ENCODE results near the gene SMIM41.

The SMIM41 gene

DNA sequence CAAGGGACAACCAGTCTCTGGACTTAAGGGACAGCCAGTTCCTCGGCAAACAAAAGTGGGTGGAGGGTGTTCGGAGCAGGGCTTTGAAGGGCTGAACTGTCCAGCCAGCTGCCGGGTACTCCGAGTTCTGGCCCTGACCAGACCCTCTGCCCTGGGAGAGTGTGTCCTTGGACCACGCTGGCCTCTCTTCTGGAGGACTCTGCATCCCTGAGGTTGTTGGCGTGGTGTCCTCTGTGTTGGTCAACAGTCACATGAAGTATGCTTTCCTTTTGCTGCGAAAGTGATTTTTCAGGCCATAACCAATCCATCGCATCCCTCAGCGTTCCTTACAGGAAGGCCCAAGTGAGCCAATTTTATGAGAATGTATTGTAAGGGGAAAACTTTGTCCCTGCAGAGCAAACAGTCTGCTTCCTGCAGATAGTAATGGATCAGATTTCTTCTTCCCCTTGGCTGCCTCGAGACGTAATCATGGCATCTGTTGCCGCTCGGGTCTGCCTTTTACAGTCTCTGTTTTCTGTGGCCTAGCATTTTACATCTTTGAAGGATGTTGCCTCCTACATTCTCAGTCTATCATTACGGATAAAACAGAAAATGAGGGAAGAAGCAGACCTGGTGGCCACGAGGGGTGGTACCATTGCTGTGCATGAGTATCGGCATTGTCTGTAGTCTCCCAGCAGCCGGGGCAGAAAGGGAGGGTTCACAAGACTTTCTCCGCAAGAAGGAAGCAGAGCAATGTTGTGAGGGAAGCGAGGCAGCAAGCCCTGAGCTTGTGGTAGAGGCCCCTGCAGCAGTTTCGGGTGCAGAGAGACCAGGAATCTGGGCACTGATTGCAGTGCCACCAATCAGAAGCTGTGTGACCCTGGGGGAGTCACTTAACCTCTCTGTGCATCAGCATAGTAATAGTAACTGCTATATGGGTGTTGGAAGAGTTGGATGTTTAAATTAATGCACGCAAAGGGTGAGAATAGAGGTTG lies 47.4 kb downstream of the SMIM41 start:
- Histone ChIP-seq H3K9me3 (ENCODE audit: control insufficient read depth, insufficient read depth, low read length) (no peaks in the 10 kb centered on the region), H3K9ac (ENCODE audit: low read depth, low read length) (no peak overlapping the region), H3K4me1 (ENCODE audit: insufficient read depth, low read length) (peaks cover 51% of the 10 kb centered on the region), H3K36me3 (ENCODE audit: insufficient read depth, low read length) (no peaks in the 10 kb centered on the region)

DNA sequence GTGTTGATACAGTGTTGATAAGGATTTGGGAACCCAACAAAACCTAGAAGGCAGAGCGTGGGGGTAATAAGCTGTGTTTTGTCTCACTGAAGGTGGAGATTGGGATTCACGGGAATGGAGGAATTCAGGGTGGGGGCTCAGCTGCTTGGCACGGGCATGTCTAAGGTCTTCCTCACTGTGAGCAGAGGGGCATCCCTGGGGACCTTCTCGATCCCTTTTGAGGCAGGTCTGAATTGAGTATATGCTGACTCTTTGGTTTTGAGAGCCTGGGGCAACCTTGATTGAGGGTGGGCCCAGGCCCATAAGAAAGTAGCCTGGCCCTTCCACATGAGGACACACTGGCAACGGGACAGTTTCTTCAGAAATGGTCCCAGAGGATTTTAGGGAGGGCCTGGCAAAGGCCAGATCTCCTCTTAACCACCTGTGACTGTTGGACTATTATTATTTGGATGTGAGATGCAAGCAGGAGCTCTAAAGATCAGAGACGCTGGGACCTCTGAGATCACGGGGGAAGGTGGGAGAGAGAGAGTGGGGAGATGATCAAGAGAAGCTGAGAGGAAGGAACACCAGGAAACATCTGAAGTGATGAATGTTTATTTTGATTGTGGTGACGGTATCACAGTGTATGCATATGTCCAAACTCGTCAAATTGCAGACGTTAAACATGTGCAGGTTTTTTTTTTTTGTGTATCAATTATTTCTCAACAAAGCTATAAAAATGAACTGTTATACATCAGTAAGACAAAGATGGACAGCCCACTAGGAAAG lies 48.4 kb downstream of the SMIM41 start:
- Histone ChIP-seq H3K4me1 (ENCODE audit: insufficient read depth, low read length) (peaks cover 46% of the 10 kb centered on the region), H3K9ac (ENCODE audit: low read depth, low read length) (no peak overlapping the region), H3K36me3 (ENCODE audit: insufficient read depth, low read length) (no peaks in the 10 kb centered on the region), H3K9me3 (ENCODE audit: control insufficient read depth, insufficient read depth, low read length) (no peaks in the 10 kb centered on the region)

DNA sequence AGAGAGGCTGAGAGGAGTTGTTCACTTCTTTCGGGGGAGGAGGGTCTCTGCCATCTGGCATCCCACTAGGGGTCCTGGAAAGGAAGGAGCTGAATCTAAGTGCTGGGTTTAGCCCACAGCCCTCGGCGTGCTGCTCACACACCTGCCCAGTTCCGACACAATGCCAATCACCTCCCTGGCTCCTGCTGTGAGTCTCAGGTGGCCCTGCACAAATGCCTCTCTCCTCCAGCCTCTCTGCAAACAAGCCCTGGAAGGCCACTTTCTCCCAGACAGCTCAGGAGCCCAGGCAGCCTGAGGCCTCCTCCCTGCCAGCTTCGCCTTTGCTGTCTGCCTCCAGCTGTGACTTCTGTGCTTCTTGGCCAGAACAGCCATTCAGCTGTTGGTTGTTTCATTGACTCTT lies 51.2 kb downstream of the SMIM41 start:
- Histone ChIP-seq H3K9ac (ENCODE audit: low read depth, low read length) (no peak overlapping the region), H3K9me3 (ENCODE audit: control insufficient read depth, insufficient read depth, low read length) (no peaks in the 10 kb centered on the region), H3K4me1 (ENCODE audit: insufficient read depth, low read length) (peaks cover 27% of the 10 kb centered on the region), H3K36me3 (ENCODE audit: insufficient read depth, low read length) (no peaks in the 10 kb centered on the region)

DNA sequence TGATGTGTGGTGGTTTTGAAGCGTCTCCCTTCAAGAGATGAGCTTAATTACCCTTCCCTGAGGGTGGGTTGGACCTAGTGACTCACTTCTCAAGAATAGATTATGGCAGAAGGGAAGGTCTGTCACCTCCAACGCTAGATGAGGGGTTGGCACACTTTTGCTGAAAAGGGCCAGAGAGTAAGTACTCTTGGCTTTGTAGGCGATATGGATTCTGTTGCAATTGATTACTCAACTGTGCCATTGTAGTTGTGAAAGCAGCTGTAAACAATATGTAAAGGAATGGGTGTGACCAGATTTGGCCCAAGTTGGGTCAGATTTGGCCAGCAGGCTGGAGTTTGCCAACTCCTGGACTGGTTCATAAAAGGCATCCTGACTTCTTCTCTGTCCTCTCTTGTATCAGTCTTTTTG lies 53.3 kb downstream of the SMIM41 start:
- no peak overlapping the region for H3K9ac ChIP-seq (ENCODE audit: low read depth, low read length)
- H3K36me3 ChIP-seq (ENCODE audit: insufficient read depth, low read length): no peaks in the 10 kb centered on the region
- no peaks in the 10 kb centered on the region for H3K9me3 ChIP-seq (ENCODE audit: control insufficient read depth, insufficient read depth, low read length)
- H3K4me1 ChIP-seq (ENCODE audit: insufficient read depth, low read length): peaks cover 7% of the 10 kb centered on the region; the same call in 1 of the 2 replicates

DNA sequence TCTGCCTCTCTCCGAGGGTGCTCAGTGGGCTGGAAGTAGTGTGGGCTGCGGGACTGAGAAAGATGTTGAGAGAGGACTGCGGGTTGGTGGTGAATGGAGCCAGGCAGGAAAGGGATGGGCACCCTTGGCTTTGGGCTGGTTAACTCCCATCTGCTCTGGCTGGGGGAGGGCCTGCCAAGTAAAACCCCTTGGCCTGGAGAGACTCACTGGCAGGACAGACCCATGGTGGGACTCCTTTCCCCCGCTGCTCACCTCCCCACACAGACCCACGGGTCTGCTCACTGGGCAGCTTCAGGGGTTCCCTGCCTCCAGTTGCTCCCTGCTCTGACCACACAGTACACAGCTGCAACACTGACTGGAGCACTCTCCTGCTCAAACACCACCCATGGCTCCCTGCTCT lies 58.2 kb downstream of the SMIM41 start:
- H3K9me3 ChIP-seq (ENCODE audit: control insufficient read depth, insufficient read depth, low read length): no peaks in the 10 kb centered on the region
- H3K9ac ChIP-seq (ENCODE audit: low read depth, low read length): no peak overlapping the region
- no peaks in the 10 kb centered on the region for H3K36me3 ChIP-seq (ENCODE audit: insufficient read depth, low read length)
- peaks cover 13% of the 10 kb centered on the region for H3K4me1 ChIP-seq (ENCODE audit: insufficient read depth, low read length)

DNA sequence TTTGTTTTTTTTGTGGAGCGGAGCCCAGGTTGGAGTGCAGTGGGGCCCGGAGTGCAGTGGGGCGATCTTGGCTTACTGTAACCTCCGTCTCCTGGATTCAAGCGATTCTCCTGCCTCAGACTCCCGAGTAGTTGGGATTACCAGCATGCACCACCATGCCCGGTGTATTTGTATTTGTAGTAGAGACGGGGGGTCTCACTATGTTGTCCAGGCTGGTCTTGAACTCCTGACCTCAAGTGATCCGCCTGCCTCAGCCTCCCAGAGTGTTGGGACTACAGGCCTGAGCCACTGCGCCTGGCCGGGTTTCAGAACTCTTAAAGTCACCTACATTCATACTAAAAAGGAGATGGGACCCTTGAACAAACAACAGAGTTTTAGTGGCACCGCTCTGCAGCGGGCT lies 59.6 kb downstream of the SMIM41 start:
- Histone ChIP-seq H3K4me1 (ENCODE audit: insufficient read depth, low read length) (peaks cover 16% of the 10 kb centered on the region), H3K9me3 (ENCODE audit: control insufficient read depth, insufficient read depth, low read length) (no peaks in the 10 kb centered on the region), H3K36me3 (ENCODE audit: insufficient read depth, low read length) (no peaks in the 10 kb centered on the region), H3K9ac (ENCODE audit: low read depth, low read length) (no peak overlapping the region)

DNA sequence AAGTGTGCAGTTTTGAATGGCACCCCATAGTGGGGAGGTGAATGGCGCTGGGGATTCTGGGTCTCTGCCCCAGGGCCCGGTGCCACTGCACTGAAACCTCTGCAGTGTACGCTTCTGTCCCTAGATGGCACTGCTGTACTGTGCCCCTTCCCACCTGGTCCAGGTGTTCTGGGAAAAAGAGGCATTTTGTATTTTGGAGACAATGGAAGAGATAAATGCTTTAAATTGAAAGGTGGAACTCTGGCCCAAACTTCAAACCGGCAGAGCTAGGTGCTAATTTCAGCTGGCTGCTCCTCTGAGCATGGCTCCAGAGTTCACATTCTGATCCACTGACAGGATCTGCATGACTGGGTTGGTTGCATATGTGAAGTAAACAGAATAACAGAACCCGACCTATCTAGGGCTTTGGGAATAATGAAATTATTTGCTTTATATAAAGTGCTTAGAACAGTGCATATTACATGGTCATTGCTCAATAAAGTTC lies 60.1 kb downstream of the SMIM41 start:
- H3K36me3 ChIP-seq (ENCODE audit: insufficient read depth, low read length): no peaks in the 10 kb centered on the region
- no peak overlapping the region for H3K9ac ChIP-seq (ENCODE audit: low read depth, low read length)
- H3K4me1 ChIP-seq (ENCODE audit: insufficient read depth, low read length): peaks cover 16% of the 10 kb centered on the region
- no peaks in the 10 kb centered on the region for H3K9me3 ChIP-seq (ENCODE audit: control insufficient read depth, insufficient read depth, low read length)

DNA sequence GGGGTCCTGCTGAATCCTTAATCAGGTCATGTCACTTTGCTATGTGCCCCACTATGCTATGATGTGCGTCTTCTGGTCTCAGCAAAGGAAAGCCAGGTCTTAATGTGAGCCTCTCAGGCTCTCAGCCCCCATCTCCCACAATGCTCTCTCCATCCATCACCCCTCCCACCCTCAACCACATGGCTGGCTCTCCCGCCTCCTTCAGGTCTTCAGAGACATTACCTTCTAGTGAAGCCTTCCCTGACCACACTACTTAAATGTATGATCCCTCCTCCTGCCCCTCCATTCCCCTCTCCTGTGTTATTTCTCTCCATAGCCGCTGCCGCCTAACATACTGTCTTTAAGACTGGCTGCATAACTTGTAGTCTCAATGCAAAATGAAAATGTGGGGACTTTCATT lies 61.8 kb downstream of the SMIM41 start:
- Histone ChIP-seq H3K9me3 (ENCODE audit: control insufficient read depth, insufficient read depth, low read length) (no peaks in the 10 kb centered on the region), H3K9ac (ENCODE audit: low read depth, low read length) (no peak overlapping the region), H3K4me1 (ENCODE audit: insufficient read depth, low read length) (peaks cover 29% of the 10 kb centered on the region), H3K36me3 (ENCODE audit: insufficient read depth, low read length) (no peaks in the 10 kb centered on the region)

DNA sequence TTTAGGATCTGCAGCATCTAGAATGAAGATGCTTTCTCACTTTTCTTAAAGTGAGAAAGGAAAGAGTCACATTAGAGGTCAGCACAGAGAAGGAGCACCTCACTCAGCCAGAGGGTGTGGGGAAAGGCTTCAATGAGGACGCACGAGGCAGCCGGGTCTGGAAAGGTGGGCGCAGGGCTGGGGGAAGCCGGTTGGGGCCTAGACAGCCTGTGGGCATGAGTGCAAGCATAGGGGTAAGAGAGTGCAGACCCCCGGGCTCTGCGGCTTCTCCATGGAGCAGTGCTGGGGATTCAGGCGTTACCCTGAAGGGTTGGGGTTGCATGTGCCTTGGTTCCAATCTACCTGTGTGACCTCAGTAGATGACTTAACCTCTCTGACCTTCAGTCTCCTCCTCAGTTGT lies 62.4 kb downstream of the SMIM41 start:
- Histone ChIP-seq H3K4me1 (ENCODE audit: insufficient read depth, low read length) (peaks cover 30% of the 10 kb centered on the region), H3K9ac (ENCODE audit: low read depth, low read length) (no peak overlapping the region), H3K9me3 (ENCODE audit: control insufficient read depth, insufficient read depth, low read length) (no peaks in the 10 kb centered on the region), H3K36me3 (ENCODE audit: insufficient read depth, low read length) (no peaks in the 10 kb centered on the region)

DNA sequence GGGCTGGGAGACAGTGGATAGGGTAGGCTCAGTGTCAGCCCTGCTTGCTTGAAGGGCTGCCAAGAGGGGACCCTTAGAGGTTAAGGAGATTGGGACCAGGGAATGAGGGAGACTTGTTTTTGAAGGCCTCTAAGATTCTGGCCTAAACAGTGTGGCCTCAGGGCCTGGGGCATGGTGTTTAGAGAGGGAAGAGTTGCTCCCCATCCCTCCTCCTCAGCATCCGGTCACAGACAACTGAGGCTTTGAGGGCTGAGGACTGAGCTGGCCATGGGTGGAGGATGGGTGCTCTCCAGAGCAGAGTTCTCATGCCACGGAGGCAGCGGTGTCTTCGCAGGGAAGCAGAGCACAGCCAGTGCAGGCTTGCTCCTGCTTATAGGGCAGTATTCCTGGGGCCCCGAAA lies 62.9 kb downstream of the SMIM41 start:
- no peaks in the 10 kb centered on the region for H3K9me3 ChIP-seq (ENCODE audit: control insufficient read depth, insufficient read depth, low read length)
- no peak overlapping the region for H3K9ac ChIP-seq (ENCODE audit: low read depth, low read length)
- peaks cover 34% of the 10 kb centered on the region for H3K4me1 ChIP-seq (ENCODE audit: insufficient read depth, low read length)
- no peaks in the 10 kb centered on the region for H3K36me3 ChIP-seq (ENCODE audit: insufficient read depth, low read length)

DNA sequence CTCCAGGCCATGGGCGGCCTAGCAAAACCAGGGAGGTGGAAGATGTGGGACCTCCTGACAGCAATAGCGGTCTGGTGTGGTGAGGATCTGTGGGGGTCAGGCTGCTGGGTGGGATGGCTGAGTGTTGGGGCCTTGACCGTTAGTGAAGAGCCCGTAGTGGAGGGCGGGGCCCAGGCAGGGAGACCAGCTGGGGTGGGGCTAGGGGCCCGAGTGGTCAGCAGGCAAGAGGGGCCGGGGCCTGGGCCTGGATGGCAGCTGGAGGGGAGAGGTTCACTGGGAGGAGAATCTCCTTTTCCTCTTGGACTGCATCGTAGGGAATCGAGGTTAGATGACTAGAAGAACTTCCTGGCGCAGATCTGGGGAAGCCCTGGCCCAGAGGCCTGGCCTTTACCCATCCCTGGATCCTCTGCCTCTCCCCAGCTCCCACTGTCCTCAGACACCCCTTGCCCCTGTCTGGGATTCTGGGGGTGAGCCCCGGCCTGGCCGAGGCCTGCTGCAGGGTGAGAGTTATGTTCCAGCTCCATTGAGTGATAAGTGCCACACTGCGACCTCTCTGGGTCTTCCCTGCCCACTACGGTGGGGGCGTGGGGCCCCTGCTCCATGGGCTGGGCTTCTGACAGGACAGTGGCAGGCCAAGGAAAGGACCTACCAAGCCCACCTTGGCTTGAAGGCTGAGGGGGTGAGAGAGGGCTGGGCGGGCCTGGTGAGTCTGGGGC lies 65.2 kb downstream of the SMIM41 start:
- no peaks in the 10 kb centered on the region for H3K9me3 ChIP-seq (ENCODE audit: control insufficient read depth, insufficient read depth, low read length)
- peaks cover 54% of the 10 kb centered on the region for H3K4me1 ChIP-seq (ENCODE audit: insufficient read depth, low read length)
- no peaks in the 10 kb centered on the region for H3K36me3 ChIP-seq (ENCODE audit: insufficient read depth, low read length)
- no peak overlapping the region for H3K9ac ChIP-seq (ENCODE audit: low read depth, low read length)

DNA sequence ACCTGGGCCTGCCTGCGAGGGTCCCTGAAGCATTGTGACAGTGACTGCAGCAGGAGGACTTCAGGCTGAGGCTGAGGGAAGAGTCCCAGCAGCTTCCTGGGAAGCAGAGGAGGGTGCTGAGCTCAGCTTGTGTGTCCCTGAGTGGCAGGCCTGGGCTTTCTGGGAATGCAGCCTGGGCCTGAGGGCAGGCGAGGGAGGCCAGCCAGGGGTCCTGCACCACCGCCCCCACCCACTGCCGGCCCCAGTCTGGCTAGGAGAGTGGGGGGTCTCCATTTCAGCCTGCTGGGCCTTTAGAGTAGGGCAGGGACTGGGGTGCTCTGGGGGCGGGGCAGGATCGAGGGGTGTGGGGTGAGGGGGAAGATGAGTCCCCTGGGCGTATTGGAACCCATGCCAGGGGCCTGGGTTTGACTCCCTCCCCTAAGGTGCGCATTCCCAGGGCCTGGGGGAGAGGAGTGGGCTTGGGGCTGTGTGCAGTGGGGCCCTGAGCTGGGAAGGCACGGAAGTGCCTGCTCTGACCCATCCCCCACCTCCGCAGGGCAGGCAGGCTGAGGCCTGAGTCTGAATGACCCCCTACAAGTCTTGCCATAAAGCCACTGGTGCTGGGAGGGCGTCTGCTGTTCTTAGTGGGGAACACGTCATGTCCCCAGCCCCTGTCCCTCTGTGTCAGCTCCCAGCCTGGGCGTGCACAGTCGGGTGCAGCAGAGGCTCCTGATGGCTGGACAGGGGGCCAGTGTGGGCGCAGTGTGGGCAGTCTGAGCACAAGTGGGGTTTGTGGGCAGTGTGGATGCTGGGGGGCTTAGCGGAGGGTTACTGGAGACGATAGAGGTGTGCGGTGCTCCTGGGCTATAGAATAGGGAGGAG lies 66.0 kb downstream of the SMIM41 start:
- no peaks in the 10 kb centered on the region for H3K9me3 ChIP-seq (ENCODE audit: control insufficient read depth, insufficient read depth, low read length)
- no peaks in the 10 kb centered on the region for H3K36me3 ChIP-seq (ENCODE audit: insufficient read depth, low read length)
- no peak overlapping the region for H3K9ac ChIP-seq (ENCODE audit: low read depth, low read length)
- H3K4me1 ChIP-seq (ENCODE audit: insufficient read depth, low read length): peaks cover 55% of the 10 kb centered on the region

DNA sequence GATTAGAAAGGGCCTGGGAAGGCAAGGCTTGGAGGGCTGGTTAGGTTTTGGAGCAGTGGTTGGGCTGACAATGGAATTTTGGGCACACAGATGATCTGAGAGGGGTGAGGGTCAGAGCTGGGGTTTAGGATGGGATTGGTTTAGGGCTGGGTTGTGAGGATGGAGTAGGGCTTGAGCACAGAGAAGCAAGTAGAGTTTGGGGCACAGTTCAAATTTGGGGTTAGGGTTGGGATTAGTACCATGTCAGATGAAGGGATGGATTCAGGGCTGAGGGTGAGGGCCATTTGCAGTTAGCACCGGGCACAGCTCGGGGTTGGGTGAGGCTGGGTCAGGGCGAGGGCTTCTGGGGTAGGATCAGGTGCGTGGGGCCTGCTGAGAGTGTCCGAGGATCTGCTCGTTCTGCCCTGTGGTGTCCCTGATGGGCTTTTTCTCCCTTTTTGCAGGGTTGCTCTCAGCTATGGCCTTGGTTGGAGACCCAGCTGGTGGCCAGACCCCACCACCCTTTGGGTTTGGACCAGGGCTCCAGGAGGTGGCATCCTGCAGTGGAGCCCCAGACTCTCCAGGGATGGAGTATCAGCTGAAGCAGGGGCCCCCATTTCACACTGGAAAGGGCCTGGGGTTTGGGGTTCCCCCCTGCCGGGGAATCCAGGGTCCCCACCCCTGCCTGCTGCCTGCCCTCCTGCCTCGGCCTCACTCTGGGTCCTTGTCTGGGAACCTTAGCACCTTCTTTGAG lies 66.8 kb downstream of the SMIM41 start:
- Histone ChIP-seq H3K36me3 (ENCODE audit: insufficient read depth, low read length) (no peaks in the 10 kb centered on the region), H3K4me1 (ENCODE audit: insufficient read depth, low read length) (peaks cover 47% of the 10 kb centered on the region), H3K9me3 (ENCODE audit: control insufficient read depth, insufficient read depth, low read length) (no peaks in the 10 kb centered on the region), H3K9ac (ENCODE audit: low read depth, low read length) (no peak overlapping the region)

Data from ES-I3 (cell line).